Heart left ventricle (tissue), 16 donors: Measurements from ENCODE around the gene ZDHHC1. TPM values are rescaled to one million over a fixed set of nuclear protein-coding genes. Genes with fewer than 3 reads are reported as not detected.
A peak's percentile ranks its signal among the peaks of the same experiment; 100 is the strongest.

Experiments
- ATAC-seq, 4 donors: fragments of 200-7000 bp; cut with Tn5 transposase; one replicate each; pipeline ENCODE4 v1.9.1; 2020 to 2022; ENCODE audit warnings: moderate library complexity in 4 of 4, mild to moderate bottlenecking in 3 of 4, moderate number of reproducible peaks in 1 of 4
- DNase-seq, 5 donors: peaks; one replicate each; pipeline ENCODE4 v3.0.0-alpha.2; 2020
- H3K27ac ChIP-seq, 12 donors: fragments of 200-600 bp; sonication (generic) in 4 of 12; one replicate each; pipeline versions ENCODE4 v1.5.0 to v1.8.0; 2016 to 2022; ENCODE audit warnings: mild to moderate bottlenecking in 2 of 12
- H3K27me3 ChIP-seq, 9 donors: fragments of 200-600 bp; sonication (generic) in 2 of 9; one replicate each; pipeline versions ENCODE4 v1.5.1 to v1.8.0; 2016 to 2022; ENCODE audit warnings: mild to moderate bottlenecking in 3 of 9
- H3K36me3 ChIP-seq, 9 donors: fragments of 200-600 bp; sonication (generic) in 2 of 9; one replicate each; pipeline versions ENCODE4 v1.5.0 to v1.8.0; 2018 to 2022; ENCODE audit warnings: mild to moderate bottlenecking in 2 of 9
- H3K4me1 ChIP-seq, 12 donors: fragments of 200-600 bp; sonication (generic) in 4 of 12; one replicate each; pipeline versions ENCODE4 v1.5.0 to v1.8.0; 2016 to 2022; ENCODE audit warnings: mild to moderate bottlenecking in 3 of 12
- H3K4me3 ChIP-seq, 12 donors: fragments of 200-600 bp; sonication (generic) in 4 of 12; one replicate each; pipeline versions ENCODE4 v1.5.0 to v1.8.0; 2017 to 2022; ENCODE audit warnings: mild to moderate bottlenecking in 9 of 12, moderate library complexity in 4 of 12
- H3K9me3 ChIP-seq, 12 donors: fragments of 200-600 bp; sonication (generic) in 4 of 12; one replicate each; pipeline versions ENCODE4 v1.5.0 to v1.8.0; 2016 to 2022; ENCODE audit warnings: mild to moderate bottlenecking in 1 of 12
- POLR2A ChIP-seq, 2 donors: fragments of 450-650 bp; IDR thresholded peaks; one replicate each; pipeline ENCODE4 v1.6.1; 2017; ENCODE audit warnings: antibody characterized with exemption in 2 of 2, mild to moderate bottlenecking in 2 of 2, moderate library complexity in 2 of 2
- WGBS, 4 donors: extraction: QIAGEN DNeasy Blood & Tissue Kit in 2 of 4; methylation state at CpG; one replicate each; pipeline versions ENCODE4 v1.1.5 to v1.1.7; 2013 to 2018; 5-methylcytosine and 5-hydroxymethylcytosine counted together
- intact Hi-C, 10 donors: fragments of 100-400 bp; cut with DNase I; formaldehyde crosslinking; loops; one replicate each; pipeline versions ENCODE4 v1.11.1 to v1.14.2; 2022
- polyA plus RNA-seq, 2 donors: library from polyadenylated mRNA; stranded (reverse); fragments of 200-250 nt; gene quantifications; one replicate each; pipeline ENCODE4 v1.2.3, GENCODE V29; 2013
- total RNA-seq, 9 donors: library from RNA; depleted of rRNA in 2 of 9; stranded (reverse); fragments of >200 nt in 2 of 9; fragmentation: NEBNext Ultra II Directional in 3 of 9; extraction: Animal tissue kit (Norgen Biotek cat#: 25700) in 3 of 9; gene quantifications; one replicate each; pipeline versions ENCODE4 v1.1.0 to v1.2.4, GENCODE V29; 2016 to 2023
- TF ChIP-seq, protein P1 (sequence below), 12 donors: fragments of 200-600 bp; sonication (generic) in 4 of 12; IDR thresholded peaks; one replicate each; pipeline versions ENCODE4 v1.5.0 to v1.8.0; 2018 to 2022; ENCODE audit warnings: antibody characterized with exemption in 12 of 12, mild to moderate bottlenecking in 5 of 12
- donor health status: ischemic (EF 13 %, LVEDD 7.1; RV severe dilation, severe dysfunction).
- donor health status: healthy with polysubstance abuse.
- donor health status: DM: no; HTN: yes; CAD: no.
- donor health status: DM: no; HTN: no; CAD: no.
- donor health status: ischemic (EF 25% LVEDD 6.9; RV normal size, moderate dysfunction).
- donor health status: ischemic (EF 25% LVEDD 5.7; RV mildly dilated, moderate dysfunction).
- donor health status: healthy.
- donor health status: DM: yes; HTN: yes; CAD: no.
- donor health status: ischemic (EF 35%, LVEDD 5.7; RV mildly dilated, moderate dysfunction).
- donor health status: nonischemic (EF 11% LVEDD 7.7; RV severe dilation, severe dysfunction).
- donor health status: DM: yes; HTN: yes; CAD: no.
- donor health status: PGD.
- donor health status: ischemic (EF 29% LVEDD 5.4; RV normal size, mild dysfunction).
- donor health status: nonischemic (EF 23%, LVEDD 6.1; RV moderate dilation, normal function).

The ZDHHC1 gene
- total and polyA plus RNA-seq, 11 donors = 2.7 to 11.6 (median 5.1) TPM

DNA sequence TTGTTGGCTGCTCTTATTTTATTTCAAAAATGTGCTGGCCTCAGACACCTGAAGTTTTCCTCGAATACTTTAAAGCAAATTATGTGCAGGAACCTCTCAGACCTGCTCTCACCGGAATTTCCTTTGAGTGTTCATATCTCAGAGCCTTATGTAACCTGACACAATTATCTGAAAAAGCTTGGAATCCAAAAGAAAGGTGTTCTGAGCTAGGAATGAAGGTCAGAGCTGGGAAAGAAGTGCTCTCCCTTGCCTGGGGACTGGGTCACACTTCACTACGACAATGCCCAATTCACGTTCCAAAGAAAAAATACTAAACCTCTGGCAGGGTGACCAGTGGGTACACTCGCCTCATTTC is 8.0 kb upstream of the ZDHHC1 start:
- intact Hi-C loops = loop anchor here in 1 of 10 donors (10.0 kb wide), 1 partner anchor 91 kb away; no protein-coding TSS in a partner anchor

DNA sequence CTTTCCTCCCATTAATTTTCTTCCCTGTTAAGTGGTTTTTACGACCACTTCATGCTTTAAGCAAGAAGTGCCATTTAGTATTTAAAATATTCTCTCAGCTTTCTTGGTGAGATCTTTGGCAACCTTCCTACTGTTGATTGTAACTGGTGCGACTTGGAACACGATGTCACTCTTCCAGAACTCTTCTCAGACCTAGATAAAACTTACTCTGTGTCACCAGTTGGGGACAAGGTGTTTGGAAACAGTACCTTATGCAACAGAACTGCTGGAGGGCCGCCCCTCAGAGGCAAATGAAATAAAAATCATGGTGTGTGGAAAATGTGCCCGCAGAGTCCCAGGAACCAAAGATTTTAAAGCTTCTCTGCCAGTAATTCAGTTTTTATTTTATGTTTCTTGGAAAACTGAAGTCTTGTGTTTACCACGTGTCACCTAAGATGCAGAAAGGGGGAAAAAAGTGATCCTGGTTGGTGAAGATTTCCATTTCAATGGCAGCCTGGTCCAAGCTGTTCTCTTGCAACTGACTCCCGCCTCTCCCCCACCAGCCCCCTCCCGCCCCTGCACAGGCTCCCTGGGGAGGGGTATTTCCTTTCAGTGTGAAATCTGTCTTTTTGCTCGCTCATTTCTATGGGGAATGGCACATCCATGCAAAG is 7.5 kb upstream of the ZDHHC1 start:
- H3K4me1 ChIP-seq = peaks cover 0 to 24% (median 5%) of the 10 kb centered on the region in 12 donors
- intact Hi-C loops = loop anchor here in 1 of 10 donors (10.0 kb wide), 1 partner anchor 91 kb away; no protein-coding TSS in a partner anchor
- 41 to 46% (median 43%) methylated on average over 9 of the region's 9 CpGs for WGBS, 4 donors
- H3K9me3 ChIP-seq = no peaks in the 10 kb centered on the region
- ATAC-seq (no peak), DNase-seq (no peak)
- peaks cover 0 to 21% (median 0%) of the 10 kb centered on the region in 9 donors for H3K27me3 ChIP-seq
- no peaks in the 10 kb centered on the region for H3K36me3 ChIP-seq
- H3K27ac ChIP-seq = no peak overlapping the region
- no peak for TF ChIP-seq POLR2A (IDR thresholded peaks at IDR 0.05)
- TF ChIP-seq, protein P1, sequence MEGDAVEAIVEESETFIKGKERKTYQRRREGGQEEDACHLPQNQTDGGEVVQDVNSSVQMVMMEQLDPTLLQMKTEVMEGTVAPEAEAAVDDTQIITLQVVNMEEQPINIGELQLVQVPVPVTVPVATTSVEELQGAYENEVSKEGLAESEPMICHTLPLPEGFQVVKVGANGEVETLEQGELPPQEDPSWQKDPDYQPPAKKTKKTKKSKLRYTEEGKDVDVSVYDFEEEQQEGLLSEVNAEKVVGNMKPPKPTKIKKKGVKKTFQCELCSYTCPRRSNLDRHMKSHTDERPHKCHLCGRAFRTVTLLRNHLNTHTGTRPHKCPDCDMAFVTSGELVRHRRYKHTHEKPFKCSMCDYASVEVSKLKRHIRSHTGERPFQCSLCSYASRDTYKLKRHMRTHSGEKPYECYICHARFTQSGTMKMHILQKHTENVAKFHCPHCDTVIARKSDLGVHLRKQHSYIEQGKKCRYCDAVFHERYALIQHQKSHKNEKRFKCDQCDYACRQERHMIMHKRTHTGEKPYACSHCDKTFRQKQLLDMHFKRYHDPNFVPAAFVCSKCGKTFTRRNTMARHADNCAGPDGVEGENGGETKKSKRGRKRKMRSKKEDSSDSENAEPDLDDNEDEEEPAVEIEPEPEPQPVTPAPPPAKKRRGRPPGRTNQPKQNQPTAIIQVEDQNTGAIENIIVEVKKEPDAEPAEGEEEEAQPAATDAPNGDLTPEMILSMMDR (IDR thresholded peaks at IDR 0.05) = no peak
- no peak overlapping the region for H3K4me3 ChIP-seq

More for the DNA sequence above, 8.0 kb upstream of the ZDHHC1 start:
- Histone ChIP-seq H3K36me3 (no peaks in the 10 kb centered on the region), H3K4me1 (peaks cover 0 to 24% (median 6%) of the 10 kb centered on the region in 12 donors), H3K9me3 (no peaks in the 10 kb centered on the region), H3K27ac (no peak overlapping the region), H3K4me3 (no peak overlapping the region), H3K27me3 (peaks cover 0 to 21% (median 0%) of the 10 kb centered on the region in 9 donors)
- 54 to 63% (median 57%) methylated on average over 5 of the region's 5 CpGs for WGBS, 4 donors
- TF ChIP-seq POLR2A (IDR thresholded peaks at IDR 0.05) = no peak
- TF ChIP-seq, protein P1 (IDR thresholded peaks at IDR 0.05) = no peak
- DNase-seq = no peak
- ATAC-seq = no peak

DNA sequence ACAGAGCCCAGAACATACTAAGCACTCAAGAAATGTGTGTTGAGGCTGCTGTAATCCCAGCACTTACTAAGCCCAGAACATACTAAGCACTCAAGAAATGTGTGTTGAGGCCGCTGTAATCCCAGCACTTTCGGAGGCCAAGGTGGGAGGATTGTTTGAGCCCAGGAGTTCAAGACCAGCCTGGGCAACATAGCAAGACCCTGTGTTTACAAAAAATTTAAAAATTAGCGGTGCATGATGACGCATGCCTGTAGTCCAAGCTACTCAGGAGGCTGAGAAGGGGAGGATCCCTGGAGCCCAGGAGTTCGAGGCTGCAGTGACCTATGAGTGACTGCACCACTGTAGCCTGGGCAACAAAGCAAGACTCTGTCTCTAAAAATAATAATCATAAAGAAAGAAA is 6.7 kb upstream of the ZDHHC1 start:
- intact Hi-C loops = loop anchor here in 1 of 10 donors (10.0 kb wide), 1 partner anchor 92 kb away; no protein-coding TSS in a partner anchor
- Histone ChIP-seq H3K4me3 (no peak overlapping the region), H3K4me1 (peaks cover 0 to 16% (median 0%) of the 10 kb centered on the region in 12 donors), H3K9me3 (no peaks in the 10 kb centered on the region), H3K27me3 (peaks cover 0 to 21% (median 0%) of the 10 kb centered on the region in 9 donors), H3K36me3 (no peaks in the 10 kb centered on the region), H3K27ac (no peak overlapping the region)
- 85 to 94% (median 88%) methylated on average over 5 of the region's 5 CpGs for WGBS, 4 donors
- DNase-seq = no peak
- no peak for ATAC-seq
- no peak for TF ChIP-seq POLR2A (IDR thresholded peaks at IDR 0.05)
- TF ChIP-seq, protein P1 (IDR thresholded peaks at IDR 0.05) = no peak

DNA sequence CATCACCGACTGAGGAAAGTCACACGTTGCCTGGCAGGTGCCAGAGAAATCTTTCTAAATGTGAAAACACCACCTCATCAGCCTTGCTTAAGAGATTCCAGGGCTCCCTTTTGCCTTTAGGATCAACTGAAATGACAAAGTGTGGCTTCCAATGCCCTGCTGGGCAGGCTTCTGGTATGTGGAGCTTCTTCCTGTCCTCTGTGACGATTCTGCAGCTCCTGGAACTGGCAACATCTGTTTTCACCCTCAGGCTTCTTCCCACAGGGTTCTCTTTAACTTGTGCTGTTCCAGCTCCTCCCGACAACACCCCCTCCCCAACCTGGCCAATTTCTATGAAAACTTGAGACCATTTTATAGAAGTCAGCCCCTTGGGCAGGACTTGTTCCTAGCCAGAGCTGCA is 4.8 kb upstream of the ZDHHC1 start:
- peaks cover 0 to 9% (median 5%) of the 10 kb centered on the region in 12 donors for H3K4me1 ChIP-seq
- 71 to 78% (median 73%) methylated on average over 4 of the region's 4 CpGs for WGBS, 4 donors
- no peak overlapping the region for H3K4me3 ChIP-seq
- H3K27me3 ChIP-seq = peaks cover 0 to 11% (median 0%) of the 10 kb centered on the region in 9 donors
- no peak overlapping the region for H3K27ac ChIP-seq
- DNase-seq (peak in 1 of 5 donors; percentile 6), ATAC-seq (no peak)
- H3K9me3 ChIP-seq = no peaks in the 10 kb centered on the region
- H3K36me3 ChIP-seq = no peaks in the 10 kb centered on the region
- TF ChIP-seq, protein P1 (IDR thresholded peaks at IDR 0.05) = no peak
- TF ChIP-seq POLR2A (IDR thresholded peaks at IDR 0.05) = no peak
- intact Hi-C loops = loop anchor here in 1 of 10 donors (10.0 kb wide), 1 partner anchor 94 kb away; no protein-coding TSS in a partner anchor
